Gastrocnemius medialis (tissue), 4 donors: Measurements from ENCODE around the gene GPR132.

Source experiments
- POLR2A ChIP-seq, 2 donors: fragments of 450-650 bp; IDR thresholded peaks; one replicate each; pipeline ENCODE4 v1.6.1; 2017; ENCODE audit warnings: antibody characterized with exemption in 2 of 2, mild to moderate bottlenecking in 2 of 2, moderate library complexity in 2 of 2
- TF ChIP-seq, protein P1 (sequence below), 5 experiments: fragments of 450-650 bp in 3 of 5; fragments of 200-600 bp in 2 of 5; sonication (generic) in 2 of 5; IDR thresholded peaks in 4 of 5; conservative IDR thresholded peaks in 1 of 5; 1 replicate in 4 of 5; 2 replicates in 1 of 5; pipeline ENCODE4 v1.5.1; 2016 to 2019; ENCODE audit warnings: antibody characterized with exemption in 5 of 5, mild to moderate bottlenecking in 3 of 5, moderate library complexity in 3 of 5

DNA sequence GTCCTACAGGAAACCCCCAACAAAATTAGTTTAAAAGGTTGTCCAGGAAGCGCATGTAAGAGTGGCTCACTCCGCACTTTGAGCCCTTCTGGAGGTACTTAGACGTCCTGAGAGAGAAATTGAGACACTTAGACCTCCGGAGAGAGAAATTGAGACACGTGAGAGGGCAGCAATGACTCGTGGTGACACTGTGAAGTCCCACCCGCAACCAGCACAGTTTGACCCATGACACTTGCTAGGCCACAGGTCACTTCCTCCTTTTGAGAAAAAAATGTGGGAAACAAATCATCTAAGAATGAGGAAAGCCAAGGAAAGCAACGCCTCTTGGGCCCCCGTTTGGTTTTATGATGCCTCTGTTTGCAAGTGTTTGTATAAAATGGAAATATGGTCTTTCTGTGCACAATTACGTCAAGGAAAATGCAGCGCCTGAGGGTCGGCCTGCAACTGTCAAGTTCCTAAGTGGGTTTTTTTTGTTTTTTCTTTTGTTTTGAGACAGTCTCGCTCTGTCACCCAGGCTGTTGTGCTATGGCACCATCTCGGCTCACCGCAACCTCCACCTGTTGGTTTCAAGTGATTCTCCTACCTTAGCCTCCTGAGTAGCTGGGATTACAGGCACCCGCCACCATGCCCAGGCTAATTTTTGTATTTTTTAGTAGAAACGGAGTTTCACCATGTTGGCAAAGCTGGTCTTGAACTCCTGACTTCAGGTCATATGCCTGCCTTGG is 30.8 kb downstream of the GPR132 start:
- TF ChIP-seq, protein P1, sequence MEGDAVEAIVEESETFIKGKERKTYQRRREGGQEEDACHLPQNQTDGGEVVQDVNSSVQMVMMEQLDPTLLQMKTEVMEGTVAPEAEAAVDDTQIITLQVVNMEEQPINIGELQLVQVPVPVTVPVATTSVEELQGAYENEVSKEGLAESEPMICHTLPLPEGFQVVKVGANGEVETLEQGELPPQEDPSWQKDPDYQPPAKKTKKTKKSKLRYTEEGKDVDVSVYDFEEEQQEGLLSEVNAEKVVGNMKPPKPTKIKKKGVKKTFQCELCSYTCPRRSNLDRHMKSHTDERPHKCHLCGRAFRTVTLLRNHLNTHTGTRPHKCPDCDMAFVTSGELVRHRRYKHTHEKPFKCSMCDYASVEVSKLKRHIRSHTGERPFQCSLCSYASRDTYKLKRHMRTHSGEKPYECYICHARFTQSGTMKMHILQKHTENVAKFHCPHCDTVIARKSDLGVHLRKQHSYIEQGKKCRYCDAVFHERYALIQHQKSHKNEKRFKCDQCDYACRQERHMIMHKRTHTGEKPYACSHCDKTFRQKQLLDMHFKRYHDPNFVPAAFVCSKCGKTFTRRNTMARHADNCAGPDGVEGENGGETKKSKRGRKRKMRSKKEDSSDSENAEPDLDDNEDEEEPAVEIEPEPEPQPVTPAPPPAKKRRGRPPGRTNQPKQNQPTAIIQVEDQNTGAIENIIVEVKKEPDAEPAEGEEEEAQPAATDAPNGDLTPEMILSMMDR (IDR thresholded peaks at IDR 0.05 in 4 of 5, conservative IDR thresholded peaks at IDR 0.05 in 1 of 5): no peak
- TF ChIP-seq POLR2A (IDR thresholded peaks at IDR 0.05): no peak
